Mucosa of rectum (tissue), 2 donors: ENCODE results near the gene BICD1.

Experiments
- H3K27ac ChIP-seq, 2 donors: one replicate each; pipeline ENCODE4 v1.7.0; 2013; ENCODE audit warnings: inconsistent platforms in 2 of 2, low read depth in 2 of 2, low read length in 2 of 2
- H3K27me3 ChIP-seq, 2 donors: one replicate each; pipeline ENCODE4 v1.7.0; 2013; ENCODE audit warnings: low read length in 2 of 2; ENCODE audit not compliant: control insufficient read depth in 2 of 2, insufficient read depth in 2 of 2
- H3K36me3 ChIP-seq, 2 donors: one replicate each; pipeline ENCODE4 v1.7.0; 2013; ENCODE audit warnings: low read length in 2 of 2; ENCODE audit not compliant: control insufficient read depth in 2 of 2, insufficient read depth in 2 of 2
- H3K4me1 ChIP-seq, 2 donors: one replicate each; pipeline ENCODE4 v1.7.0; 2013; ENCODE audit warnings: low read length in 2 of 2, mild to moderate bottlenecking in 1 of 2; ENCODE audit not compliant: control insufficient read depth in 2 of 2, insufficient read depth in 2 of 2
- H3K4me3 ChIP-seq, 2 donors: one replicate each; pipeline ENCODE4 v1.7.0; 2013; ENCODE audit warnings: low read length in 2 of 2
- H3K9ac ChIP-seq, 2 donors: one replicate each; pipeline ENCODE4 v1.7.0; 2013; ENCODE audit warnings: low read length in 2 of 2, low read depth in 1 of 2, mild to moderate bottlenecking in 1 of 2
- H3K9me3 ChIP-seq, 2 donors: one replicate each; pipeline ENCODE4 v1.7.0; 2013; ENCODE audit warnings: low read length in 2 of 2; ENCODE audit not compliant: control insufficient read depth in 2 of 2
- donor health status: healthy.
- donor health status: Normal muscosa, but diverticular disease.

BICD1 gene

GRCh38 chr12:32284561-32284960 is 177.9 kb downstream of the BICD1 start:
- Histone ChIP-seq H3K9me3 (no peaks in the 10 kb centered on the region), H3K4me1 (peaks cover 0 to 5% of the 10 kb centered on the region in 2 donors), H3K27me3 (no peaks in the 10 kb centered on the region), H3K4me3 (no peak overlapping the region), H3K9ac (no peak overlapping the region), H3K27ac (no peak overlapping the region), H3K36me3 (no peaks in the 10 kb centered on the region)

- Histone ChIP-seq H3K36me3 (no peaks in the 10 kb centered on the region), H3K4me3 (no peak overlapping the region), H3K27me3 (no peaks in the 10 kb centered on the region), H3K9ac (no peak overlapping the region), H3K9me3 (no peaks in the 10 kb centered on the region), H3K4me1 (peaks cover 0 to 5% of the 10 kb centered on the region in 2 donors), H3K27ac (no peak overlapping the region)
Measured at GRCh38 chr12:32285021-32285420, 178.4 kb downstream of the BICD1 start.

GRCh38 chr12:32285489-32285888 is 178.8 kb downstream of the BICD1 start:
- no peak overlapping the region for H3K9ac ChIP-seq
- no peaks in the 10 kb centered on the region for H3K36me3 ChIP-seq
- H3K9me3 ChIP-seq = no peaks in the 10 kb centered on the region
- no peak overlapping the region for H3K4me3 ChIP-seq
- no peak overlapping the region for H3K27ac ChIP-seq
- H3K27me3 ChIP-seq = no peaks in the 10 kb centered on the region
- peaks cover 0 to 5% of the 10 kb centered on the region in 2 donors for H3K4me1 ChIP-seq

GRCh38 chr12:32290411-32290810 is 183.8 kb downstream of the BICD1 start:
- H3K4me1 ChIP-seq = no peaks in the 10 kb centered on the region
- H3K36me3 ChIP-seq = no peaks in the 10 kb centered on the region
- H3K27ac ChIP-seq = no peak overlapping the region
- H3K9ac ChIP-seq = no peak overlapping the region
- no peaks in the 10 kb centered on the region for H3K27me3 ChIP-seq
- H3K4me3 ChIP-seq = no peak overlapping the region
- H3K9me3 ChIP-seq = no peaks in the 10 kb centered on the region

- Histone ChIP-seq H3K9me3 (no peaks in the 10 kb centered on the region), H3K4me3 (no peak overlapping the region), H3K4me1 (no peaks in the 10 kb centered on the region), H3K27ac (no peak overlapping the region), H3K9ac (no peak overlapping the region), H3K27me3 (no peaks in the 10 kb centered on the region), H3K36me3 (no peaks in the 10 kb centered on the region)
Measured at GRCh38 chr12:32292151-32292550, 185.5 kb downstream of the BICD1 start.

GRCh38 chr12:32293808-32294419 is 187.3 kb downstream of the BICD1 start:
- Histone ChIP-seq H3K9me3 (no peaks in the 10 kb centered on the region), H3K27me3 (no peaks in the 10 kb centered on the region), H3K4me1 (no peaks in the 10 kb centered on the region), H3K36me3 (no peaks in the 10 kb centered on the region), H3K27ac (no peak overlapping the region), H3K9ac (no peak overlapping the region), H3K4me3 (no peak overlapping the region)

- Histone ChIP-seq H3K9me3 (no peaks in the 10 kb centered on the region), H3K27ac (no peak overlapping the region), H3K36me3 (no peaks in the 10 kb centered on the region), H3K4me1 (no peaks in the 10 kb centered on the region), H3K9ac (no peak overlapping the region), H3K27me3 (no peaks in the 10 kb centered on the region), H3K4me3 (no peak overlapping the region)
Measured at GRCh38 chr12:32296567-32296966, 189.9 kb downstream of the BICD1 start.

- Histone ChIP-seq H3K4me1 (no peaks in the 10 kb centered on the region), H3K36me3 (no peaks in the 10 kb centered on the region), H3K4me3 (no peak overlapping the region), H3K9me3 (no peaks in the 10 kb centered on the region), H3K27me3 (no peaks in the 10 kb centered on the region), H3K27ac (no peak overlapping the region), H3K9ac (no peak overlapping the region)
Measured at GRCh38 chr12:32298917-32299316, 192.3 kb downstream of the BICD1 start.

GRCh38 chr12:32301216-32301615 is 194.6 kb downstream of the BICD1 start:
- H3K27me3 ChIP-seq = no peaks in the 10 kb centered on the region
- H3K9me3 ChIP-seq = no peaks in the 10 kb centered on the region
- no peak overlapping the region for H3K4me3 ChIP-seq
- H3K27ac ChIP-seq = no peak overlapping the region
- no peak overlapping the region for H3K9ac ChIP-seq
- no peaks in the 10 kb centered on the region for H3K4me1 ChIP-seq
- H3K36me3 ChIP-seq = no peaks in the 10 kb centered on the region

- Histone ChIP-seq H3K4me3 (no peak overlapping the region), H3K9ac (no peak overlapping the region), H3K36me3 (no peaks in the 10 kb centered on the region), H3K4me1 (no peaks in the 10 kb centered on the region), H3K27ac (no peak overlapping the region), H3K9me3 (no peaks in the 10 kb centered on the region), H3K27me3 (no peaks in the 10 kb centered on the region)
Measured at GRCh38 chr12:32302218-32303173, 195.8 kb downstream of the BICD1 start.
